Uterus (tissue), 4 donors: ENCODE measurements around the gene MINDY4. TPM values are rescaled to one million over a fixed set of nuclear protein-coding genes. Genes with fewer than 3 reads are reported as not detected.

ENCODE experiments used
- DNase-seq, 2 donors: peaks; one replicate each; pipeline ENCODE4 v3.0.0-alpha.2; 2019 to 2020
- H3K27ac ChIP-seq, 2 donors: fragments of 200-600 bp; sonication (generic); 1 replicate in 1 of 2; 2 replicates in 1 of 2; pipeline ENCODE4 v1.5.1; 2016 to 2018
- H3K27me3 ChIP-seq, 2 donors: fragments of 200-600 bp; sonication (generic); one replicate each; pipeline ENCODE4 v1.5.1; 2018 to 2019; ENCODE audit warnings: control low read depth in 1 of 2
- H3K36me3 ChIP-seq, 2 donors: fragments of 200-600 bp; sonication (generic); one replicate each; pipeline ENCODE4 v1.5.1; 2019; ENCODE audit warnings: control low read depth in 1 of 2
- H3K4me1 ChIP-seq, 2 donors: fragments of 200-600 bp; sonication (generic); one replicate each; pipeline ENCODE4 v1.5.1; 2018 to 2019; ENCODE audit warnings: control low read depth in 1 of 2
- H3K4me3 ChIP-seq, 2 donors: fragments of 200-600 bp; sonication (generic); 1 replicate in 1 of 2; 2 replicates in 1 of 2; pipeline ENCODE4 v1.5.1; 2018 to 2019; ENCODE audit warnings: mild to moderate bottlenecking in 1 of 2
- H3K9me3 ChIP-seq, 2 donors: fragments of 200-600 bp; sonication (generic); one replicate each; pipeline ENCODE4 v1.5.1; 2019; ENCODE audit warnings: control low read depth in 1 of 2
- CTCF ChIP-seq, 4 experiments: fragments of 200-600 bp in 2 of 4; fragments of 450-650 bp in 2 of 4; sonication (generic) in 2 of 4; IDR thresholded peaks; one replicate each; pipeline ENCODE4 v1.5.1; 2016 to 2019; ENCODE audit warnings: antibody characterized with exemption in 4 of 4, mild to moderate bottlenecking in 2 of 4, moderate library complexity in 1 of 4
- POLR2A ChIP-seq, 2 donors: fragments of 450-650 bp; IDR thresholded peaks; one replicate each; pipeline ENCODE4 v1.6.1; 2016; ENCODE audit warnings: antibody characterized with exemption in 2 of 2, mild to moderate bottlenecking in 1 of 2, moderate library complexity in 1 of 2
- intact Hi-C: fragments of 100-400 bp; cut with DNase I; formaldehyde crosslinking; loops from one replicate; pipeline ENCODE4 v1.15.1; 2023; ENCODE audit warnings: low total_unique reads
- total RNA-seq, 4 donors: library from RNA; depleted of rRNA in 3 of 4; stranded (reverse); fragments of >200 nt in 3 of 4; gene quantifications; one replicate each; pipeline versions ENCODE4 v1.1.0 to v1.2.4, GENCODE V29; 2014 to 2023
- donor health status: DM: yes; HTN: yes; CAD: no.

MINDY4 gene
- total RNA-seq, 4 donors from 2014 or later, result 14.7 to 23.8 (median 16.9) TPM

- Histone ChIP-seq H3K27me3 (no peaks in the 10 kb centered on the region), H3K9me3 (no peaks in the 10 kb centered on the region), H3K4me1 (no peaks in the 10 kb centered on the region), H3K36me3 (no peaks in the 10 kb centered on the region), H3K27ac (no peak overlapping the region), H3K4me3 (no peak overlapping the region)
- intact Hi-C loops, result no loop called here
- no peak for DNase-seq
- no peak for TF ChIP-seq CTCF (IDR thresholded peaks at IDR 0.05)
- TF ChIP-seq POLR2A (IDR thresholded peaks at IDR 0.05), result no peak
Measured at GRCh38 chr7:30735631-30736030, 35.6 kb upstream of the MINDY4 start.

DNA sequence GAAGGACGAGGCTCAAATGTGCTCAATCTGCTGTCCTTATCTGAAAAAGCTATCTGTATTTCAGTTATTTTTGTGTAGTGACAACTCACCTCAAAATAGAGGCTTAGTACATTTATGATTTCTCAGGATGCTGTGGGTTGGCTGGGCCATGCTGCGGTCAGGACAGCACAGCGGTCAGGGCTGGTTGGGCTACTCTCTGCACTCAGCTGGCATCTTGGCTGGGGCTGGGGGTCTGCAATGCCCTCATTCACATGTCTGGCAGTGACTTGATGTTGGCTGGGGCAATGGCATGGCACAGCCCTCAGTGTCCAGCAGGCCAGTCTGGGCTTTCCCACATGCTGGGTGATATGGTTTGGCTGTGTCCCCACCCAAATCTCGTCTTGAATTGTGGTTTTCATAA, 34.9 kb upstream of the MINDY4 start:
- TF ChIP-seq POLR2A (IDR thresholded peaks at IDR 0.05) (no peak), CTCF (IDR thresholded peaks at IDR 0.05) (no peak)
- no peak for DNase-seq
- Histone ChIP-seq H3K4me1 (no peaks in the 10 kb centered on the region), H3K36me3 (no peaks in the 10 kb centered on the region), H3K9me3 (no peaks in the 10 kb centered on the region), H3K4me3 (no peak overlapping the region), H3K27me3 (no peaks in the 10 kb centered on the region), H3K27ac (no peak overlapping the region)
- intact Hi-C loops, result no loop called here

GRCh38 chr7:30738026-30738915, 32.9 kb upstream of the MINDY4 start:
- H3K27ac ChIP-seq, result no peak overlapping the region
- no peak overlapping the region for H3K4me3 ChIP-seq
- no peak for DNase-seq
- H3K27me3 ChIP-seq, result no peaks in the 10 kb centered on the region
- H3K9me3 ChIP-seq, result no peaks in the 10 kb centered on the region
- intact Hi-C loops, result no loop called here
- H3K36me3 ChIP-seq, result no peaks in the 10 kb centered on the region
- no peaks in the 10 kb centered on the region for H3K4me1 ChIP-seq
- TF ChIP-seq POLR2A (IDR thresholded peaks at IDR 0.05) (no peak), CTCF (IDR thresholded peaks at IDR 0.05) (no peak)

GRCh38 chr7:30739691-30740090, 31.5 kb upstream of the MINDY4 start:
- Histone ChIP-seq H3K4me1 (no peaks in the 10 kb centered on the region), H3K9me3 (no peaks in the 10 kb centered on the region), H3K4me3 (no peak overlapping the region), H3K36me3 (no peaks in the 10 kb centered on the region), H3K27me3 (no peaks in the 10 kb centered on the region), H3K27ac (no peak overlapping the region)
- DNase-seq, result no peak
- TF ChIP-seq CTCF (IDR thresholded peaks at IDR 0.05) (no peak), POLR2A (IDR thresholded peaks at IDR 0.05) (no peak)
- intact Hi-C loops, result no loop called here

DNA sequence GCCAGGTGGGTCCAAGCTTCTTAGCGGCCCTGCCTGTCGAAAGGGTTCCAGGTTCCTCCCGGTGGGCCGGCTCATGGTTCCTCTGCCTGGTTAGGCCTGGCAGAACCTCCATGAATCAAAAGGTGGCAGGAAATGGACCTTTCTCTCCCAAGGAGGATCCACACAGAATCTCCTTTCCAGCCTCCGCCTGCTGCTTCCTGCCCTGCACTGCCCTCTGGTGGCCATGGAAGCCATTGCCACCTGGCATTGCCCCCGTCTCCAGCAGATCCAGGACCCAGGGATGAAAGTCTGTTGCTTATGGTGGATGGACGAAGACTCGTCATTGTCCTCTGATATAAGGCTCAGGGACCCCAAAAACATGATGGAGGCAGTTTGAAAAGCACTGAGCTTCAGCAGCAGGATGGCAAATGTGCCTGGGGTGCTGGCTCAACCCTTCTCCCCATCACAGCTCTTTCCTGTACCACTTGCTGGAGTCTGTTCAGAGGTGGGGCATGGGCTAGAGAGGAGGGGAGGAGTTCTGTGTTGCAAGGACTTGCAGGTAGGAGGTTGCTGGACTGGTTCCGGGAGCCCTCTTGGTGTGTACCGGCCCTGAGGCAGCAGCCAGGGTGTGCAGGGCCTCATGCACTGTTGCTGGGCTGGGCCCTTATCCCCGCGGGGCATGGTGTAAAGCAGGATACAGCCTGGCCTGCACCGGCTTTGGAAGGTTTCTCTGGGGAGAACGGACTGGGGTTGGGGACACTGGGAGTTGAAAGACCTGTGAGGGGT, 30.6 kb upstream of the MINDY4 start:
- TF ChIP-seq POLR2A (IDR thresholded peaks at IDR 0.05), result no peak
- TF ChIP-seq CTCF (IDR thresholded peaks at IDR 0.05), result peak; percentile 90 to 97 (median 92)
- H3K4me3 ChIP-seq, result no peak overlapping the region
- H3K36me3 ChIP-seq, result no peaks in the 10 kb centered on the region
- H3K27ac ChIP-seq, result no peak overlapping the region
- H3K27me3 ChIP-seq, result no peaks in the 10 kb centered on the region
- H3K4me1 ChIP-seq, result no peaks in the 10 kb centered on the region
- peak; percentile 68 to 78 for DNase-seq
- H3K9me3 ChIP-seq, result no peaks in the 10 kb centered on the region
- intact Hi-C loops, result no loop called here
